ENCODE results near the gene TRPM5.
A peak's percentile ranks its signal among the peaks of the same experiment; 100 is the strongest.

TRPM5 gene

DNA sequence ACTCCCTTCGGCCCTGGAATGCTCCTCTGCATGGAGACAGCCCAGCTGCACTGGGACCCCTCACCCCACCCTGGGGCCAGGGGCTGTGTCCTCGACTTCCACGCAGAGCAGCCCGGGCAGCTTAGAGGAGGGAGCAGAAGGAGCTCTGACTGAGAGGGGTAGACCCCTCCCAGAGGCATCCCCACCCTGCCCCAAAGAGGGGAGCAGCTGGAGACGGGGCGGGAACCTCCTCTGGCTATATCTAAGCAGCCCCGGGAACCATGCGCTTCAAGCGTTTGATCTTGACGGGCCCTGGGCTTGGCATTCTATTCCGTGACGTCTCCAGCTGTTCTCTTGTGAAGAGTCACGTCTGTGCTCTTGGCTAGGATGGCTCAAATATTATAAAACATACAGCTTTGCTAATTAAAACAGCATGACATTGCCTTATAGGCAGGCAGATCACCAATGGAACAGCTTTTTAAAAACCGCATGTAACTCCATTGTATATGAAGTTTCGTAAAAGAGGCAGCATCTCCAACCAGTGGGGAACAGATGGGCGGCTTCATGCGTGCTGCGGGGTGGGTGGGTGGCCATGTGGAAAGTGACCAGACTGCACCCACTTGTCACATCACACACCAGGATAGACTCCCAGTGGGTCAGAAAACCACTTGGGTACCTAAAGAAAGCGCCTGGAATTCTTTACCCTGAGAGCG is 8.2 kb upstream of the TRPM5 start:
- DNase-seq = no peak

DNA sequence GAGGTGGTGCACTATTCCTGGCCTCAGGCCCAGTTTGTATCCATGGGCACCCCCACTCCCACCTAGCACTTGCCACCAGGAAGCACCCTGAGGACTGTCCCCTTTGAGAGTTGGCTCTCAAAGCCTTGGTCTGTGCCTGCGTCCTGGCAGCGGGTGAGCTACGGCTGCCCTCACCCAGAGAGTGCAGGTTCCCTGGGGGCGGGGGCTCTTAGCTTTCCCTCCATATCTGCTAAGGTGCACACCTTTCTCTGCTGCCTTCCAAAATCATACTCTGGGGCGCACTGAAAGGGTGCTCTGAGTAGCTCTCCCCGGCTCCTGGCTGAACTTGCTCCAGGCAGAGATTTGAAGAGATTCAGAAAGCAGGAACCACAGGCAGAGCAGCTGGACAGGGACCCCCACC is 7.6 kb upstream of the TRPM5 start:
- no peak for DNase-seq

DNA sequence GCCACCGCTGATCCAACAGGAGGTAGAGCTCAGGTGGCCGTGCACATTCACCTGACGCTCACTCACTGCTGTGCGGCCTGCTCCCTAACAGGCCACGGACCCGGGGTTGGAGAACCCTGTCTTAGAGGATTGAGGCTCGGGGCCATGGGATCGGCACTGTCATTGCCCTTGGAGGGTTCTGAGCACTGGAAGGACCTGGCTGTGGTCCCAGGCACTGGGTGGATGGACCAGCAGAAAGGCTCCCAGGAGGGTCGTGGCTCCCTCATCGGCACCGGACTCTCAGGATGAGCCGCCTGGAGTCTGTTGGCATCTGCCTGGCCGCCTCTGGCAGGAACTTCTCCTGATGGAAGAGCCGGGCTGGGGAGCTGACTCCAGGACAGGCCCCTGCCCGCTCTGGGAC is 7.0 kb upstream of the TRPM5 start:
- no peak for DNase-seq

DNA sequence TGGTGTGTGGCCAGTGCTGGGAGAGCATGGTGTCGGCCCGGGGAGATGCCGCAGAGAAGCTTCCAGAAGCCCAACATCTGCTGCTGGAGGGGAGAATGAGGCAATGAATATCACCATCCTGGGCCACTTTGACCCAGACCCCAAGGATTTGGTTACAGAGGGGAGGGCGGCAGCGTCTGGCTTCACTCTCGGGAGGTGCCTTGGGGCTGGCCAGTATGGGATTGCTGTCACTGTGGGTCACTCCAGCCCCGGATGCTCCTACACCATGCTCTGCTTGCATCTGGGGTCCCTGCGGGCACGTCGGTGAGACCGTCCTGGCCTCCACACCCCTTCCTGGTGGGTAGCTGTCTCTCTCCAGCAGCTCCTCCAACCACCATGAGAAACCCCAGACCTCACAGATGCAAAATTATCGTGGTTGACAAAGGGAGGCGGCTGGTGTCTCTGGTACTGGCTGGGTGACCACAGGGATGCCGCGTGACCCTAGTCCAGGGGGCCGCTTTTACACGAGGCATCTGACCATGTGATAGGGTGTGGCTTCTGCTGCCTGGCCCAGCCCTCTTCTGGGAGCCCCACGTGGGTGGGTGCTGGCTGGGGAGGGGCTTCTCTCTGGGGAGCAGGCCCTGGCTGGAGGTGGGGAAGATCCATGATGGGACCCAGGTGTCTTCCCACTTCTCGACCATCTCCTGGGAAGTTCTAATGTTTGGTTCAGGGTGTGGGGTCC is 6.2 kb upstream of the TRPM5 start:
- DNase-seq = no peak

DNA sequence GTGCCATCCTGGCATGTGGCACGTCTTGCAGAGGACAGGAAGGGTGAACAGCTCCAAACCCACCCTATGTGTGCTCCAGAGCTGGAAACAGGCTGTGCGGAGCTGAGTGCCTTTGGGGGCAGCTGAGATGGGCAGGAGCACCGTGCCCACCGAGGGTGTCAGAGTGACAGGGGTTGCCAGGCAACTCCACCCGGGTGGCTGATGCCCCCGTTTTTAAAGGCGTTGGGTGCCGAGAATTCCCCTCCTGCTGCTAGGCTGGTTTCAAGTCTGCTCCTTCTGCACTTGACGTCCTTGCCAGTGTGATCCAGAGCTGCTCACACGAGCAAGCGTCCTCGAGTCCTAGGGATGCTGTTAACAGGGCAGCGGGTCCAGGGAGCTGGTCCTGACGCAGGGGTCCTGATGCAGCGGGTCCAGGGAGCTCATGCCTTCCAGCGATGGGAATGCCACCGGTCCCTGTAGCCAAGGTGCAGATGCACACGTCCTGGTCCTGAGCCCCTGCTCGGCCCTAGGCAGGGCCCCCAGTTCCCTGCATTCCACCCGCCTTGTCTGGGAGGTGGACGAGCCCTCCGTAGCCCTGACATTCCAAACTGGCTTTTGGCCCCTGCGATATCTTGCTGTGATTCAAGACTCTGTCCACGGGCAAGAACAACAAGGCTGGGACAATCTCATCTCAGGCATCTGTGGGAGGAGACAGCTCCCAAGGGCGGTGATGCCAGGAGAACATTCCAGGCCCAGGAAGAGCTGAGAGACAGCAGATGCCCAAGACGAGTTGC is 5.4 kb upstream of the TRPM5 start:
- no peak for DNase-seq

DNA sequence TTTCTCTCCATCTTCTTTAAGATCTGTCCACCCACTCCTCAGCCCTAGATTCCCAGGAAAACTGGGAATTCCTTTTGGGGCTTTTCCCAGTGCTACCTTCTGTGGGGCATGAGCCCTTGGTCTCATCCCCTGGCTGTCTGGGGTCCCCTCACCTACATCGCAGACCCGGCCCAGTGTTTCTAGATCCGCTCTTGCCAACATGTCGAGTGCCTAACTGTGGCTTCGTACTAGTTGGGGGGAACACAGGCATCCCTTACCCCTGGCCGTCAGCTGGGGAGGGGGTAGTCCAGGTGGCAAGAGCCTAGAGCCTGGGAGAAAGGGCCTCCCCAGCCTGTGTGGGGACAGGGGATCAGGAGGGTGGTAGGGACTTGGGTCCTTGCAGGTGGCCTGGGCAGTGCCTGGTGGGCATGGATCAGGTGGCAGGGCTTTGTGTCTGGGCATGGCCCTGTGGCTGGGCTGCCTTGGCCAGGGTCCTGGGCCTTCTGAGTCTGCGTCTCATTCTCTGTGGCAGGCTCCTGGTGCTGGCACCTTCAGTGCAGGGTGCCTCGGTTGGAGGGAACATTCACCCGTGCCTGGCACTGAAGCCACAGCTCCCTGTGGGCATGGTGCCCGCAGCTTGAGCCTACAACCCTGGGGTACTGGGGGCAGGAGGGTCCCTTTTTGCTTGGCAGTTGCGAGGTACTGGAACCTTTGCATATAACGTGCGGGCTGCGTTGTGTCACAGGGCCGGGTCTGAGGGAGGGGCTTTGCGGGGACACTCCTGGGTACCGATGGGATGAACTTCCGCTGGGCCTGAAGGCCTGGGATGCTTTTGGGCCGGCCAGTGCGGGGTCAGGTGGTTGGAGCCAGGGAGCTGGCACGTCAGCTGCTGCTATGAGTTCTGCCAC is 4.6 kb upstream of the TRPM5 start:
- DNase-seq = no peak

DNA sequence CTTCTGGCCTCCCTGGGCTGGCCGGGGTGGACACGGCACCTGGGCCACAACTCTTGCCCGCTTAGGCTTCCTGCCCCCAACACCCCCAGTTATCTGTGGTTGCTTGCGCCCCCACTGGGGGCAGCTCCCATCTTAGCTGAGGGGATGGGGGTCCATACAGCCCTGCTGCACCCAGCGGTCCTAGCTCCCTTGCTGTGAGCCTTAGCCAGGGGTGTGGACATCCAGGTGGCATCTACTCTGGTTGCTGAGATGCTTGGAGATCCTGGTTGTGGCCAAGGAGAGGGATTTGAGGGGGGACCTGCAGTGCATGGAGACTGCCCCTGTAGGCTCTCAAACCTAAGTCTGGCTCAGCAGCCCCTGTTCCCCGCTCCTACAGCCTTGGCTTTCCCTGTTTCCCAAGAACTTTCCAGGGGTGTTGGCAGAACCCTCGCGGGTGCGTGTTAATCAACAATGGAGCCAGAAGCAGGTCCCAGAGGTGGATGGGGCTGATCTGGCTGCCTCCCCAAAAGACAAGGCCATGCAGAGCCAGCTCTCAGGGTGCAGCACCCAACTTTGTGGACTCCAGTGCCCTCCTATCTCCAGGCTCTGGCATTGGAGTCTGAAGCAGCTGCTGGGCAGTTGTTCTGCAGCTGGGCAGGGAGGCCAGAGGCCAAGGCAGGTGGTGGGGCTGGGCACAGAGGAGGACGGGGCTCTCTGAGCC is 3.8 kb upstream of the TRPM5 start:
- no peak for DNase-seq

DNA sequence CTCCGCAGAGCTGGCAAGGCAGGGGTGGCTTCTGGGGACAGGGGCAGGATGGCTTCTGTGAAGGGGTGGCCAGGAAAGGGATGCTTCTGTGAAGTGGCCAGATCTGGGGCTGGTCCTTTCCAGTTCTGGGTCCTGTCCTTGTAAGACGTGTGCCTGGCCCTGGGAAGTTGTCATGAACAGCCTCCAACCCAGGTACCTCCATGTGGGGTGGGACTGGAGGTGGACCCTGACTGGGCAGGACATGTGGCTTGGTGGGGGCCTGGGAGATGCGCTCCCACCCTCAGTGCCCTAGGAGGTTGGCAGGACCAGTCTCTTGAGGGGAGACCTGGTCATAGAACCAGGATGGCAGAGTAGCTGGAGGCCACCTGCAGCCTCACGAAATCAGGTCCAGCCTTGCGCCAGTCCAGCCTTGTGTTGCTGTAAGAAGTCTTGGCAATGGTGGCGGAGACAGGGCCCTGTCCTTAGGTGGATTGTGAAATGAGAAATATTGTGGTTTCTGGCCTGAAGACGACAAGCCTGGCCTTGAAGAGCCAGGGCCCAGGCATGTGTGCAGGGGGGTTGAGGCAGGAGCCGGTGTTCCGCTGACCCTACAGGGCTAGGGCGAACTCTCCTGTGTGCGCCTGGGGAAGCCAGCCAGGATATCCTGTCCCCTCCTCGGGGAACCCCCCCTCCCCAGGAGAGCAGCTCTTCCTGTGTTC is 3.1 kb upstream of the TRPM5 start:
- no peak for DNase-seq

DNA sequence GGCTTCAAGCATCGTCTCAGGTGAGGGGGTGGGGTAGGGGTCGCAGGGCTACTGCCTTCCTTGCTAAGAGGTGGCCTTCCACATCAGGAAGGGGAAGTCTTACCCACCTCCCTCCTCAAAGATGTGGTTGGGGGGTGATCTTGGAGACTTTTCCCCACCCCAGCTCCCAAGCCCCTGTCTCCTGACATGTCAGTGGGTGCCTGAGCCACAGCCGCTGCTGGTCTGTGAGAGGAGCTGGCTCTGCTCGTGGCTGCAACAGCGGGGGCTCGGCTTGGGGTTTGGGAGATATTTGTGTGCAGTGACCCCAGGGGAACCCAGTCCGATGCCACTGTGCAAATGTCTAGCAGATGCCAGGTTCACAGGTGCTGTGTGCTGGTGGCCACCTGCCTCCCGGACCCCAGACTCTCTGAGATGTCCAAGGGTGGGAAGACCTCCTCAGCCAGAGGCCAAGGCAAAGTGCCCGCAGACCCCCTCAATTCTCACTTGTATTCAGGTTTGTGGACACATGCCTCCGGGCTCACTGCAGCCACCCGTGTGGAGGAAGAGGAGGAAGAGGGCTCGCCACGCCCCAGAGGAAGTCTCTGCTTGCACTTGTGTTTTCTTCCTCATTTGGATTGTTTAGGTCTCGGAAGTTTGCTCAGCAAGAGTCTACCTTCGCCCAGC is 2.4 kb upstream of the TRPM5 start:
- no peak for DNase-seq

DNA sequence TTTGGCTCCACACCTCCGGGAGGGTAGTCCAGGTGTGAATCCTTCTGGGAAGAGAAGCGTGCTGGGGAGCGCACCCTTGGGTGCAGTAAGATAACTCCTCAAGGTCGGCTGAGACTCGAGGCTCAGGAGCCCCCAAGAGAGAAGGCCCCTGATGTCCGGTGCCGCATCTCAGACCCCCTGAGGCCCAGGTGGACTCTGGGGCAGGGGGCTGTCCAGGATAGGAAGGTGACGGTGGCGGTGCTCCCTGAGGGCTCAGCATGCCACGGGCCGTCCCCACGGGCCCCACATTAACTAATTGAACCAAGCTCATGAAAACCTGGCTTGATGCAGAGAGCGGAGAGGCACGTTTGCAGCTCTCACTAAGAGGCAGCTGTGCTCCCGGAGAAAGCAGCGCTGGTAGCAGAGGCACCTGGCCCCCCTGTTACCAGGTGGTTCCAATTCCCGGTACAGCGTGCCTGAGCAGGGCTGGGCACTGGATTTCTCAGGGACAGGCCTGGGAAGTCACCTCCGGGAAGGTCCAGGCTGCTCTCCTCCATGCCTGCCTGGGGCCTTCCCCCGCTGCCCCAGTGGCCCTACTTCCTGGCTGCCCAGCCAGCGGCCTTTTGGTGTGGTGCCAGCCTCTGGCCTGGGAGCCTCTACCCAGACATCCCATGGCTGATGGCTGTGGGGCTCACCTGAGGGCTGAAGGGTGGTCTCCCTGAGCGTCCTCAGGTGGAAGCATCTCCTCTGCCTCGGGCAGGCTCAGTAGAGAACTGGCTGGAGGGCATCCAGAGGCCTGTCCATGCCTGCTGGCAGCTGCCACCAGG is 1.6 kb upstream of the TRPM5 start:
- DNase-seq = no peak

DNA sequence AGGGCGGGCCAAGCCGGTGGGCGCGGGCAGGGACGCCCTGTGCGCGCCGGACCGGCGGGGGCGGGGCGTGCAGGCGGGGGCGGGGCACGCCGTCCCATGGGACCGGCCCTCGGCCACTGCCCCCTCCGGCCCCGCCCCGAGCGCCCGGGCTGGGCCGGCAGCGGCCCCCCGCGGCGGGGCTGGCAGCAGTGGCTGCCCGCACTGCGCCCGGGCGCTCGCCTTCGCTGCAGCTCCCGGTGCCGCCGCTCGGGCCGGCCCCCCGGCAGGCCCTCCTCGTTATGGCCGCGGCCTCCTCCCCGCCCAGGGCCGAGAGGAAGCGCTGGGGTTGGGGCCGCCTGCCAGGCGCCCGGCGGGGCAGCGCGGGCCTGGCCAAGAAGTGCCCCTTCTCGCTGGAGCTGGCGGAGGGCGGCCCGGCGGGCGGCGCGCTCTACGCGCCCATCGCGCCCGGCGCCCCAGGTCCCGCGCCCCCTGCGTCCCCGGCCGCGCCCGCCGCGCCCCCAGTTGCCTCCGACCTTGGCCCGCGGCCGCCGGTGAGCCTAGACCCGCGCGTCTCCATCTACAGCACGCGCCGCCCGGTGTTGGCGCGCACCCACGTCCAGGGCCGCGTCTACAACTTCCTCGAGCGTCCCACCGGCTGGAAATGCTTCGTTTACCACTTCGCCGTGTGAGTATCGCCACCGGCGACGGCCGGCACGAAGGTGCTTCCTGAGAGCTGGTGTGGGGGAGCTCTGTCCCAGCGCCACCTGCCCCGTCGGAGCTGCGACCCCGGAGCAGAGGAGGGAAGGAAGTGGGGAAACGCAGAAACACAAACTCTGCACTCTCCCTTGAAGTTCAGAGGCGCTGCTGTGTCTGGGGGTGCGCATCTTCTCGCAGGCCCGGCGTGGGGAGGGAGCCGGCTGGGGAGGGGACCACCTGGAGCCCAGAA is 769 bp upstream of the TRPM5 start, which contains the start of gene KCNQ1:
TSS of gene KCNQ1 (plus strand) at position 188 of the 925 bp plus-strand sequence. CDS start at position 279, 91 bp downstream.
- peak; percentile 38 for DNase-seq

DNA sequence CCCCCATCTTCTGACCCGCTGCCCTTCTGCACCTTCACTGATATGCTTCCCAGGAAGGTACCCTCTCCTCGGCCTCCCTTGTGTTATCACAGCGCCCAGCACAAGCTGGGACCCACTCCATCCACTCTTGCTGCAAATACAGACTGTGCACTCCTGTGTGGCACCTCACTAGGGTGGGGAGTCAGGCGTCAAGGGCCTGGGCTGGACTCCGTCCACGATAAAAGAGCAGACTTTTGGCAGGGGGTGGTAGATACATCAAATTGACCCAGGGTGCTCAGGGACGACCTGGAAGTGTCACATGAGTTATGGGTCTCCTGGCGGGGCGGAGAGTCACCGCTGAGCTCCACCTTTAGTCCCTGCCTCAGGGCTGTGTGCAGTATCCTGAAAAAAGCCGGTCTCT is 908 bp downstream of the TRPM5 start:
- DNase-seq = no peak

DNA sequence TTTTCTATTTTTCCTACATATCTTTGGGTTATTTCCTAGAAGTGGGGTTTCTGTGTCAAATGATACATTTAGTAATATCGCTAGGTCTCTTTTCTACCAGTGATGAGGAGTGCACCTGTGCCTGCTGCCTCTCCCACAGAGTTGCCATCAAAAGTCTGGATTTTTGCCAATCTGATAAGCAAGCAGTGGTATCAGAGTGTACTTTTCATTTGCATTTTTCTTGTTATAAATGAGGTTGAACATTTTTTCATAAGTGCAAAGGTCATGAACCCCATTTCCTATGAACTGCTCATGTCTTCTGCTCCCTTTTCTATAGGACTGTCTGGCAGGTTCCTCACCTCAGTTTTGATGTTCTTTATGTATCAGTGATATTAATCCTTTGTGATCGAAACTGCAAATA is 1.7 kb downstream of the TRPM5 start:
- DNase-seq = no peak

DNA sequence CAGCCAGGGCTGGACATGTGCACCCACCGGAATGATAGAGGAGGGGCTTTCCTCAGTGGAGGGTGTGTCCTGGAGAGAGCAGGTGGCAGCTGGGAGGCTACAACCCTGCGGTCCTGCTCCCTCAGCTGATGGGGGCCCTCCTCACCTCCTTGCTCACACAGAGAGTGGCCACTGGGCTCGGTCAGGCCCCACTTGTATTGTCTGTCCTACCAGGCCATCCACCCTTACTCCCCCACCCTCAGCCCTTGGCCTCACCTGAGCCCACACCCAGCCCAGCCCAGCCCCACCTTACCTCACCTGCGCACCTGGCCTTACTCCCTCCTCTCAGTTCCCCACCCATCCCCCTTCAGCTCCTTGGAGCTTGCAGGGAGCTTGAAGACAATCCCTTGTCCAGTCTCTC is 3.1 kb downstream of the TRPM5 start:
- no peak for DNase-seq

DNA sequence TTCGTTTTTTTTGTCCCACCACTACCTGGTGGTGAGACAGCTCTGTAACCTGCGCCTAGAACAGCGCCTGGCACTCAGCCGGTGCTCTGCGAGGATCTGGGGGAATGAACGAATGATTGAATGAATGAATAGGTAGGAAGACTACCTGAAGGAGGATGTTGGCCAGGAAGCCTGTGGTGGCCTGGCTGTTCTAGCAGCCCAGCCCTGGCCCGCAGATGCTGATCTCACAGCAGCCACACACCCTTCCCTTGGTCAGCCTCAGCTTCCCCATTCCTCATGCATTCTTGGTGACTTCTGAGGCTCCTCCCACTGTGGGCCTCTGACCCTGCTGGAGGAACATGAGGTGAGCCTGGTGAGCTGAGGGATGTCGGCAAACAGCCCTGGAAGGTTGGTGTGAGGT is 3.7 kb downstream of the TRPM5 start:
- DNase-seq = no peak

DNA sequence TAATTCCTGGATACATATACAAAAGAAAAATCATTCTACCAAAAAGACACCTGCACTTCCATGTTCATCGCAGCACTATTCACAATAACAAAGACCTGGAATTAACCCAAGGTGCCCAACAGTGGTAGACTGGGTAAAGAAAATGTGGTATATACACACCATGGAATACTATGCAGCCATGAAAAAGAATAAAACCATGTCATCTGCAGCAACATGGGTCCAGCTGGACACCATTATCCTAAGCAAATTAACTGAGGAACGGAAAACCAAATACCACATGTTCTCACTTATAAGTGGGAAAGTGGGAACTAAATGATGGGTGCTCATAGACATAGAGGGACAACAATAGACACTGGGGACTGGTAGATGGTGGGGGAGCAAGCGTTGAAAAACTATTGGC is 4.5 kb downstream of the TRPM5 start:
- DNase-seq = no peak

DNA sequence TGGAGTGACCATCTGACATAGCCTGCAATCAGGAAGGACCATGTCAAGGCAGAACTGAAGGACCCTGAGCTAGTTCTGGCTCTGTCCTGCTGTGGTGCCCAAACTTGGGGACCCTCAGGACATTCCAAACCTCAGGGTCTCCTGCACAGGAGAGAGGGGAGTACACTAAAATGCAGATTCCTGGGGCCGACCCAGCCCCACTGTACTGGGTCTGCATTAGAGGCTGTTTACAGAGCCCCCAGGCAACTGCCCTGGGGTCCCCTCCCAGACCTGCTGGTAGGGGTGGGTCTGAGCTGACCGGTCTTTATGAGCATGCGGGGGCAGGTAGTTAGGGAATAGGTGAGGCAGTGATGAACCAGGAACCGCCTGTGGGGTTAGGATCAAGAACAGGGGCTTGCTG is 6.8 kb downstream of the TRPM5 start:
- no peak for DNase-seq

DNA sequence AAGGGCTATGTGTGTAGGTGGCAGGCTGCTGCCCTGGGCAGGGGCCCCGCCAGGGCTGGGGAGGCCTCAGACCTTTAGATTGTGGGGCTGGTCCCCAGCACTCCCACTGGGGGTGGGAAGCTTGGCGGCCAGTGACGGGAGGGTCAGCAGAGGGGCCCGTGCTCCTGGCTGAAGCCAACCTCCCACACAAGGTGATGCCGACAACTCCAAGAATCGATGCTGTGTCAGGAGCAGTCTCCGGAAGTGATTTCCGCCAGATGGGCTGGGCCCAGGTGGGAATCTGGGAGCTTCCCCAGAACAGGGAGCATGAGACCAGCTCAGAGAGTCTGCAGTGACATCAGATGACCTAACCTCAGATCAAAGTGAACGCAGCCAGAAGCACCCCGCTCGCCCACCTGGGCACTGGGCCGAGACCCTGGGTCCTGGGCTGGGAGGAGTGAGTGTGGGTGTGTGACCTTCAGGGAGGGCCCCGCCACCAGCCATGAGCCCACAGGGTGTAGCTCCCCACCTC is 7.7 kb downstream of the TRPM5 start:
- no peak for DNase-seq

All from activated gamma-delta T cell (primary cell).